Kidney (tissue), 14 donors: Measurements from ENCODE around the gene SETD3. TPM values are rescaled to one million over a fixed set of nuclear protein-coding genes. Genes with fewer than 3 reads are reported as not detected.

Source experiments
- DNase-seq, 5 donors: peaks; one replicate each; pipeline ENCODE4 v3.0.0-alpha.2; 2013 to 2020
- FAIRE-seq: peaks from 2 replicates; lab custom pipeline; 2012; peaks lifted over from hg19 to GRCh38; lab: Jason Lieb, UNC
- H3K27ac ChIP-seq, 2 donors: one replicate each; pipeline ENCODE4 v1.7.0; 2013; ENCODE audit warnings: low read depth in 2 of 2, low read length in 2 of 2, inconsistent platforms in 1 of 2
- H3K27me3 ChIP-seq: one replicate; pipeline ENCODE4 v1.7.1; 2013; ENCODE audit warnings: low read length, inconsistent platforms; ENCODE audit not compliant: control insufficient read depth, insufficient read depth
- H3K36me3 ChIP-seq, 3 donors: one replicate each; pipeline versions ENCODE4 v1.7.0 to v1.7.1; 2013; ENCODE audit warnings: low read length in 3 of 3, control low read depth in 1 of 3, inconsistent platforms in 1 of 3; ENCODE audit not compliant: insufficient read depth in 3 of 3, control insufficient read depth in 2 of 3
- H3K4me1 ChIP-seq, 3 donors: one replicate each; pipeline versions ENCODE4 v1.7.0 to v1.7.1; 2013; ENCODE audit warnings: low read length in 3 of 3, inconsistent platforms in 1 of 3, low read depth in 1 of 3; ENCODE audit not compliant: control insufficient read depth in 2 of 3, insufficient read depth in 2 of 3
- H3K4me3 ChIP-seq, 3 donors: one replicate each; pipeline versions ENCODE4 v1.7.0 to v1.8.1; 2013; ENCODE audit warnings: low read length in 3 of 3, control low read depth in 1 of 3, inconsistent platforms in 1 of 3
- H3K9ac ChIP-seq, 3 donors: one replicate each; pipeline versions ENCODE4 v1.7.0 to v1.7.1; 2013; ENCODE audit warnings: low read length in 3 of 3, control low read depth in 1 of 3, inconsistent platforms in 1 of 3
- H3K9me3 ChIP-seq, 3 donors: one replicate each; pipeline versions ENCODE4 v1.7.0 to v1.7.1; 2013; ENCODE audit warnings: low read length in 3 of 3, control low read depth in 1 of 3, inconsistent platforms in 1 of 3; ENCODE audit not compliant: control insufficient read depth in 2 of 3, insufficient read depth in 1 of 3
- intact Hi-C: fragments of 100-400 bp; cut with DNase I; formaldehyde crosslinking; loops from one replicate; pipeline ENCODE4 v1.11.1; 2022
- polyA plus RNA-seq: library from polyadenylated mRNA; stranded (reverse); fragments of 350-450 nt; fragmentation: Illumina TruSeq; extraction: RNeasy Lipid Tissue Mini Kit (QIAGEN cat#74804); gene quantifications from one replicate; pipeline ENCODE4 v1.2.3, GENCODE V29; 2014; ENCODE audit warnings: low read depth, low replicate concordance; ENCODE audit not compliant: insufficient read depth
- total RNA-seq: library from RNA; stranded (reverse); fragmentation: NEBNext Ultra II Directional; extraction: Animal tissue kit (Norgen Biotek cat#: 25700); gene quantifications from one replicate; pipeline ENCODE4 v1.2.1, GENCODE V29; 2021
- TF ChIP-seq, protein P1 (sequence below): IDR thresholded peaks from 3 replicates; pipeline ENCODE4 v1.5.1; 2012; ENCODE audit warnings: mild to moderate bottlenecking, moderate library complexity, borderline replicate concordance; ENCODE audit not compliant: insufficient read depth; ENCODE audit errors: extremely low read depth
- donor health status: control.
- donor health status: control.
- donor health status: control.
- donor health status: control.
- donor health status: control.
- donor health status: DM: yes; HTN: yes; CAD: no.
- donor health status: Normal renal cell carcinoma (clear cell type).

Gene SETD3
- total and polyA plus RNA-seq, 2 donors from 2014 or later, result 74.0 to 85.6 TPM

DNA sequence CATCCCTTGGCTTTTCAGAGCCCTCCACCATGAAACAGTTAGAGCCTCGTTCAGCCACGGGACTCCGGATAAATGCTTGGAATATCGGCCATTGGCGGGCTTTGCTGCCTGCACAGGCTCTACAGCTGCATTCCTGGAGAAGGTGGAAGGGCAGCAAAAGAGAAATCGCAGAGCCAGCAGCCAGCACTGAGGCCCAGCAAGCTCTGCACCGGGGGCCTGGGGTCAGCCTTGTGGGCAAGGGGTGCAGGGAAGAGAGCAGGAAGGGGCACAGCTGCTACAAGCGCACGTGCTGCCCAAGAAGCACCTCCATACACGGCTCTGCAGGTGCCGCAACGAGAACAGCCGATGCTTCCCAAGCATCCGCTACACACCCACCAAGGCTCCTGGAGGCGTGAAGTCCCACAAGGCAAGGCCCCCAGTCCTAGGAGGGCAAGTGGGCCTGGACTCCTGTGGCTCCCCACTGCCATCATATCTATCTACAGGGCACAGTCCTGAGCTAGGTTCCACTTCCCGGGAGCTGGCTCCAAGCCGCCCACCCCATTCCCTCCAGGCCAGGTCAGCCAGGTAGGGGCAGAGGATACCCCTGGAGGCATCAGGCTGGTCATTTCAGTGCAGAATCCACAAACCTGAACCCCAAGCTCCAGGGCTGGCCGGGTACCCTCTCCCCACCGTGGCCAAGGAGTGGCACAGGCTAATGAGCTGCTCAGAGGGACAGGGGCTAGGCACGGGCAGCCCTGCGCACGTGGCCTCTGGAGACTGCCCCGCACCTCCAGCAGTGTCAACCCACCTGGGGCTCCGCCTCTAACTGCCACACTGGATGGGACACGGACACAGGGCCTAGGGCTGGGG, 40.7 kb upstream of the SETD3 start:
- no peaks in the 10 kb centered on the region for H3K36me3 ChIP-seq
- DNase-seq (peak in 2 of 5 donors; percentile 54 to 60), FAIRE-seq (no peak)
- H3K9ac ChIP-seq, result no peak overlapping the region
- TF ChIP-seq, protein P1, sequence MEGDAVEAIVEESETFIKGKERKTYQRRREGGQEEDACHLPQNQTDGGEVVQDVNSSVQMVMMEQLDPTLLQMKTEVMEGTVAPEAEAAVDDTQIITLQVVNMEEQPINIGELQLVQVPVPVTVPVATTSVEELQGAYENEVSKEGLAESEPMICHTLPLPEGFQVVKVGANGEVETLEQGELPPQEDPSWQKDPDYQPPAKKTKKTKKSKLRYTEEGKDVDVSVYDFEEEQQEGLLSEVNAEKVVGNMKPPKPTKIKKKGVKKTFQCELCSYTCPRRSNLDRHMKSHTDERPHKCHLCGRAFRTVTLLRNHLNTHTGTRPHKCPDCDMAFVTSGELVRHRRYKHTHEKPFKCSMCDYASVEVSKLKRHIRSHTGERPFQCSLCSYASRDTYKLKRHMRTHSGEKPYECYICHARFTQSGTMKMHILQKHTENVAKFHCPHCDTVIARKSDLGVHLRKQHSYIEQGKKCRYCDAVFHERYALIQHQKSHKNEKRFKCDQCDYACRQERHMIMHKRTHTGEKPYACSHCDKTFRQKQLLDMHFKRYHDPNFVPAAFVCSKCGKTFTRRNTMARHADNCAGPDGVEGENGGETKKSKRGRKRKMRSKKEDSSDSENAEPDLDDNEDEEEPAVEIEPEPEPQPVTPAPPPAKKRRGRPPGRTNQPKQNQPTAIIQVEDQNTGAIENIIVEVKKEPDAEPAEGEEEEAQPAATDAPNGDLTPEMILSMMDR, result no peak
- peaks cover 0 to 10% (median 0%) of the 10 kb centered on the region in 3 donors for H3K4me1 ChIP-seq
- no peak overlapping the region for H3K27ac ChIP-seq
- intact Hi-C loops, result no loop called here
- no peaks in the 10 kb centered on the region for H3K9me3 ChIP-seq
- H3K27me3 ChIP-seq, result no peaks in the 10 kb centered on the region
- H3K4me3 ChIP-seq, result no peak overlapping the region

DNA sequence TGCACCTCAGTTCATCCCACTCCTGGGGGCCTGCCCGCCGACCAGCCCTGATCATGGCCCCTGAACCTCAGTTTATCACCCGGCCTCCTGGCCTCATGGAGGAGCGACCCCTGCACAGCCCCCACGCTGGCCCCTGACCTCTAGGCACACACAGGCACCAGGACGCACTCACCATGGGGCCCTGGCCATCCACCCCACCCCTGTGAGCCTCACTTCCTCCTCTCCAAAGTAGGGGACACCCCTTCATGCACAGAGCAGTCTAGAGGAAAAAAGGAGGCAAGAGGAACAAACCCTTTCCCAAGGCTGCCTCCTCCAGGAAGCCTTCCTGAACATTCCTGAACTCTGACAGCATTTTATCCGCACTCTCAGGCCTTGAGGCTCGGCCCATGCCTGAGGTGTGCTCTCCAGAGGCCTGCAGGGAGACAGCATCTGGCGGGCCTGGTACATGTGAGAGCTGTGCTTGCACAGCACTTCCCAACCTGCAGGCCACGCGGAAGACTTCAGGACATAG, 40.0 kb upstream of the SETD3 start:
- Histone ChIP-seq H3K36me3 (no peaks in the 10 kb centered on the region), H3K9ac (no peak overlapping the region), H3K4me1 (peaks cover 0 to 10% (median 0%) of the 10 kb centered on the region in 3 donors), H3K4me3 (no peak overlapping the region), H3K27me3 (no peaks in the 10 kb centered on the region), H3K9me3 (no peaks in the 10 kb centered on the region), H3K27ac (no peak overlapping the region)
- intact Hi-C loops, result no loop called here
- TF ChIP-seq, protein P1, result no peak
- FAIRE-seq (no peak), DNase-seq (peak in 2 of 5 donors; percentile 32 to 35)

DNA sequence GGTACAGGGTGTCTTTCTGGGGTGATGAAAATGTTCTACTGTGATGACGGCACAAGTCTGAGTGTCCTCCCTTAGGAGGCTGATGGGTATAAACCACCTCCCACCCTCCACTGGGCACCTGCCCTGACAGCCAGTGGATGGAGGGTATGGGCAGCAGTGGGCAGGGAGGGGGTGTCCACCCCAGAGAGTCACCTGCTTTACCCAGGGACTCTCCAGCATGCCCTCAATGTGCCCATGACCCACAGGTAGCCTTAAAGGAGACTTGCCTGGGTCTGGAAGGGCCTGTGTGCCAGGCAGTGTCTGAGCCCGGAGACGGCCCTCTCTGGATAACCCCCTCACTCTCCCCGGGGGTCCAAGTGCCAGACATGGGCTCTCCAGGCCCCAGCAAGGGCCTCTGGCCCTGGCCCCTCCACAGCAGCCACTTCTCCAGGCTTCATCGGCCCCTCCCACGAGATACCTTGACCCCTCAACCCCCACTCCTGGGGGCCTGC, 39.3 kb upstream of the SETD3 start:
- Histone ChIP-seq H3K27ac (no peak overlapping the region), H3K36me3 (no peaks in the 10 kb centered on the region), H3K27me3 (no peaks in the 10 kb centered on the region), H3K4me3 (no peak overlapping the region), H3K9me3 (no peaks in the 10 kb centered on the region), H3K9ac (no peak overlapping the region), H3K4me1 (peaks cover 0 to 8% (median 0%) of the 10 kb centered on the region in 3 donors)
- DNase-seq (peak in 2 of 5 donors; percentile 44 to 60), FAIRE-seq (no peak)
- TF ChIP-seq, protein P1, result no peak
- intact Hi-C loops, result loop anchor here (5.0 kb wide), 1 partner anchor 107 kb away; no protein-coding TSS in a partner anchor
